Spinal cord (tissue), 10 donors: ENCODE results near the gene CTAGE1. TPM values are rescaled to one million over a fixed set of nuclear protein-coding genes. Genes with fewer than 3 reads are reported as not detected.
"Not testable (repeated sequence)": the region's sequence is repeated elsewhere in the genome, so short reads cannot be mapped to it uniquely, and the experiment has no call there.

ENCODE experiments used
- DNase-seq, 6 donors: peaks; one replicate each; pipeline versions ENCODE4 v3.0.0 to v3.0.0-alpha.2; 2013 to 2015; ENCODE audit warnings: low spot score in 6 of 6, low read depth in 4 of 6
- H3K27ac ChIP-seq: one replicate; pipeline ENCODE4 v1.5.1; 2013; ENCODE audit warnings: low read depth, low read length, control low read depth
- H3K27me3 ChIP-seq: one replicate; pipeline ENCODE4 v1.6.1; 2013; ENCODE audit warnings: low read length; ENCODE audit not compliant: control insufficient read depth, insufficient read depth
- H3K36me3 ChIP-seq: one replicate; pipeline ENCODE4 v1.6.1; 2013; ENCODE audit warnings: low read length; ENCODE audit not compliant: control insufficient read depth, insufficient read depth
- H3K4me1 ChIP-seq: one replicate; pipeline ENCODE4 v1.6.1; 2013; ENCODE audit warnings: low read length; ENCODE audit not compliant: control insufficient read depth, insufficient read depth
- H3K4me3 ChIP-seq: one replicate; pipeline ENCODE4 v1.5.1; 2013; ENCODE audit warnings: low read depth, low read length, control low read depth
- H3K9me3 ChIP-seq: one replicate; pipeline ENCODE4 v1.6.1; 2013; ENCODE audit warnings: low read length; ENCODE audit not compliant: control insufficient read depth, insufficient read depth
- WGBS: methylation state at CpG from one replicate; pipeline ENCODE4 v1.1.5; 2013; ENCODE audit warnings: missing lambda C conversion rate; ENCODE audit not compliant: insufficient coverage; 5-methylcytosine and 5-hydroxymethylcytosine counted together
- polyA plus RNA-seq, 2 donors: library from polyadenylated mRNA; unstranded; fragments of 120-200 nt; gene quantifications; one replicate each; pipeline ENCODE4 v1.2.1, GENCODE V29; 2013; ENCODE audit not compliant: insufficient read length in 2 of 2
- total RNA-seq, 2 donors: library from RNA; depleted of rRNA in 1 of 2; stranded (reverse); fragments of 120-200 nt in 1 of 2; fragments of >200 nt in 1 of 2; gene quantifications; one replicate each; pipeline versions ENCODE4 v1.2.3 to v1.2.4, GENCODE V29; 2013 to 2014
- donor health status: healthy.

The CTAGE1 gene
- total and polyA plus RNA-seq, 4 donors = not detected

DNA sequence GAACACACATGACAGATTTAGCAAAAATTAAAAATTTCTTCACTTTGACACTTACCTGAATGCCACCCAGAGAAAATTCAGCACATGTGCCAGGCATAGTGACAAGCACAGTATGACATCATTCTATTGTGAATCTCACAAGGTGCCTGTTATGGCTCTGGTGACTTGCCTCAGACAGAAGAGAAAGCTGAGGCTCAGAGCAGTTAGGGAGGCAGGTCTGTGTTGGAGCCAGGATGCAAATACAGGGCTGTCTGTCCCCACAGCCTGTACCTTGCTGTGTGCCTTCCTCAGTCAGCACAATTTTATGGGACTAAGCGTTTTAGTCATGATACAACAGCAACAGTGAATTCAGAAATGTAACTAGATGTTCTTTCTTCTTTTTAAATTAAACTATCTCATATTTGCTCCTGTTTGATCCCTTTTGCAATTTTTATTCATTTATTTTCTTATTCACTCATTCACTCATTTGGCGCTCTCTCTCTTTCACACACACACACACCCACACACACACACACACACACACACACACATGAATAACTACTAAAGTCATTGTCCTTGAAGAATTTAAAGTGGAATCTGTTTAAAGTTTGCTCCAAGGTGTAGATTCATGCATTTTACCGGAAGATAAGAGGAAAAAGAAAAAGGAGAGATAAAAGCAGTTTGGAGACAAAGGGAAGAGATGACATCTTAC lies 37.9 kb upstream of the CTAGE1 start:
- Histone ChIP-seq H3K4me1 (peaks cover 3% of the 10 kb centered on the region), H3K9me3 (no peaks in the 10 kb centered on the region), H3K4me3 (no peak overlapping the region), H3K36me3 (no peaks in the 10 kb centered on the region), H3K27ac (no peak overlapping the region), H3K27me3 (no peaks in the 10 kb centered on the region)
- no CpG with 5 or more reads among the region's 3 CpGs for WGBS
- peak in 1 of 6 donors; percentile 5 for DNase-seq

DNA sequence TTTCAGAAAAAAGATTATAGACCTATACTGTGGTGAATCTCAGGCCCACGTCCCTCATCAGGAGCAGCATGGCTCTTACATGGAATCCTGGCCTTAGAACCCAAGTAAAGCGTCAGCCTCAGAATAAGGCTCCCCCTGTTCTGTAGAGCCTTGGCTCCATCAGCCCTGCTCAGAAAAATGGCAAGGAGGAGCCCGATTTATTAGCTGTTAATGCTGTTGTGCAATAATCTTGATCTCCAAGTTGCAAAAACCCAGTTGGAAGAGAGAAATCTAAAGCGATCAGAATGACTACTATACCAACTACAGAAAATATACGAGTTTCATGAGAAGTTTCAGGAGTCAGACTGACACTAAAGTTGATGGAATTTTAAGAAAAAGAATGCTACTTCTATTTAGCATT lies 35.6 kb upstream of the CTAGE1 start:
- DNase-seq = no peak
- Histone ChIP-seq H3K36me3 (no peaks in the 10 kb centered on the region), H3K4me3 (no peak overlapping the region), H3K27me3 (no peaks in the 10 kb centered on the region), H3K4me1 (peaks cover 3% of the 10 kb centered on the region), H3K9me3 (peaks cover 2% of the 10 kb centered on the region), H3K27ac (no peak overlapping the region)
- WGBS = 81% methylated on average over 2 of the region's 5 CpGs

DNA sequence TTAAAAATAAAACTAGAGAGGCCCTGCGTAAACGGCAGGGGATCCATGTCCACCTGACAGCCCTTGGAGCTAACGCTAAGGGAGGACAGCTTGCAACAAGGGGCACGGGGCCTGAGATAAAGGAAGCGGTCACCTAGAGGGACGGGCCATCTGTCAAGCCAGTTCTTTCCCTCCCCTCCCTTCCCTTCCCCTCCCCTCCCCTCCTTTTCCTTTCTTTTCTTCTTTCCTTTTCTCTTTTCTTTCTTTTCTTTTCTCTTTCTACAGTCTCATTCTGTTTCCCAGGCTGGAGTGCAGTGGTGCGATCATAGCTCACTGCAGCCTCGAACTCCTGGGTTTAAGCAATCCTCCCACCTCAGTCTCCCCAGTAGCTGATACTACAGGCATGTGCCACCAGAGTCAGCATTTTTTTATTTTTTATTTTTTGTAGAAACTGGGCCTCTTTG lies 34.5 kb upstream of the CTAGE1 start:
- no peaks in the 10 kb centered on the region for H3K36me3 ChIP-seq
- peaks cover 3% of the 10 kb centered on the region for H3K4me1 ChIP-seq
- no peaks in the 10 kb centered on the region for H3K27me3 ChIP-seq
- WGBS = 51% methylated on average over 7 of the region's 8 CpGs
- H3K4me3 ChIP-seq = no peak overlapping the region
- no peak for DNase-seq
- H3K27ac ChIP-seq = no peak overlapping the region
- peaks cover 2% of the 10 kb centered on the region for H3K9me3 ChIP-seq

DNA sequence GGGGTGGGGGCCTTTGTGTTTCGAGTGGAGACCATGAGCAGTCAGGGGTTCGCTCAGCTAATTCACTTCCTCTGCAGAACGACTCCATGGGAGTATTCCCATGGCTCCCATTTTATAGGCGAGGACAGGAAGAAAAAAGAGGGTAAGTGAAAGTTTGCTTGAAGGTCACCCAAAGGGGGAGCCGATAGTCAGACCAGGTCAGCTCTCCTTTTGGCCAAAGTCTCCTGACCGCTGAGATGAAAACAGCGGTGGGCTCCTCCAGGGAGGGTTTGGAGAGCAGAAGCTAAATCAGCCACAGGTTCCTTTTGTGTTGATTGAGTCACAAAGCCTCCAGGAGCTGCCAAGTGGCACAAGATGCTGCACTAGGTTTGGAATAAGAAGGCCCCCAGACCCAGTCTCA lies 34.1 kb upstream of the CTAGE1 start:
- DNase-seq = no peak
- no peak overlapping the region for H3K4me3 ChIP-seq
- no peaks in the 10 kb centered on the region for H3K36me3 ChIP-seq
- WGBS = 33% methylated on average over 3 of the region's 7 CpGs
- no peaks in the 10 kb centered on the region for H3K27me3 ChIP-seq
- H3K27ac ChIP-seq = no peak overlapping the region
- peaks cover 3% of the 10 kb centered on the region for H3K4me1 ChIP-seq
- peaks cover 2% of the 10 kb centered on the region for H3K9me3 ChIP-seq

DNA sequence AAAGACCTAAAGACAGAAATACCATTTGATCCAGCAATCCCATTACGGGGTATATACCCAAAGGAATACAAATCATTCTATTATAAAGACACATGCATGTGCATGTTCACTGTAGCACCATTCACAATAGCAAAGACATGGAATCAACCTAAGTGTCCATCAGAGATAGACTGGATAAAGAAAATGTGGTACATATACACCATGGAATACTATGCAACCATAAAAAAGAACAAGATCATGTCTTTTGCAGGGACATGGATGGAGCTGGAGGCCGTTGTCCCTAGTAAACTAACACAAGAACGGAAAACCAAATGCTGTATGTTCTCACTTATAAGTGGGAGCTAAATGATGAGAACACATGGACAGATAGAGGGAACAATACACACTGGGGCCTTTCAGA lies 33.1 kb upstream of the CTAGE1 start:
- not testable (repeated sequence) for H3K9me3 ChIP-seq, H3K4me3 ChIP-seq, H3K36me3 ChIP-seq, H3K27me3 ChIP-seq, H3K4me1 ChIP-seq, DNase-seq, H3K27ac ChIP-seq
- WGBS = 100% methylated on average over 2 of the region's 3 CpGs

DNA sequence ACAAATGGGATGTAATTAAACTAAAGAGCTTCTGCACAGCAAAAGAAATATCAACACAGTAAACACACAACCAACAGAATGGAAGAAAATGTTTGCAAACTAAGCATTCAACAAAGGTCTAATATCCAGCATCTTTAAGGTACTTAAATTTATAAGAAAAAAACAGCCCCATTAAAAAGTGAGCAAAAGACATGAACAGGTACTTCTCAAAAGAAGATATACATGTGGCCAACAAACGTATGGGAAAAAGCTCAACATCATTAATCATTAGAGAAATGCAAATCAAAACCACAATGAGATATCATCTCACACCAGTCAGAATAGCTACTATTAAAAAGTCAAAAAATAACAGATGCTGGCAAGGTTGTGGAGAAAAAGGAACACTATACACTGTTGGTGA lies 32.6 kb upstream of the CTAGE1 start:
- H3K27ac ChIP-seq, H3K4me3 ChIP-seq, H3K4me1 ChIP-seq, H3K36me3 ChIP-seq, H3K27me3 ChIP-seq, DNase-seq, H3K9me3 ChIP-seq: not testable (repeated sequence)
- WGBS = no CpG with 5 or more reads among the region's 1 CpG

DNA sequence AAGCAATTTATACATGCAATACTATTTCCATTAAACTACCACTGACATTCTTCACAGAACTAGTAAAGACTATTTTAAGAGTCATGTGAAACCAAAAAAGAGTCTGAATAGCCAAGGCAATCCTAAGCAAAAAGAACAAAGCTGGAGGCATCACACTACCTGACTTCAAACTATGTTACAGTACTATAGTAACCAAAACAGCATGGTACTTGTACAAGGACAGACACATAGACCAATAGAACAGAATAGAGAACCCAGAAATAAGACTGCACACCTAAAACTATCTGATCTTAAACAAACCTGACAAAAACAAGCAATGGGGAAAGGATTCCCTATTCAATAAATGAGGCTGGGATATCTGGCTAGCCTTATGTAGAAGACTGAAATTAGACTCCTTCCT lies 32.0 kb upstream of the CTAGE1 start:
- H3K4me1 ChIP-seq, H3K4me3 ChIP-seq, DNase-seq, H3K27me3 ChIP-seq, H3K27ac ChIP-seq, H3K9me3 ChIP-seq, H3K36me3 ChIP-seq: not testable (repeated sequence)

DNA sequence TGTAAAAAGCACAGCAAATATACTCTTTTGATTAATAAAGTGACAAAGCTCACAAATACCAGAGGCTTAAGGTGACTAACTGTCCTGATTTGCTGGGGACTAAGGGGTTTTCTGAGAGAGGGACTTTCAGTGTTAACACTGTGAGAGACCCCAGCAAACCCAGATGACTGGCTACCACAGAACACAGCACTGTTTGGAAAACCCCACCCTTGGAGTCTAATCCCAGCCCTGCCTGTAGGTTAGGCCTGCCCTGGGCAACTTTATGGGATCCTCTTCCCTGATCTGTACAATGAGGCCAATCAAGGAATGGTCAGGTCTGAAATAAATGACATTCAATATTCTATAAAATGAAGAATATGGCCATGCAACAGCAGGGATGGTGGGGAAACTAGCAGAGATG lies 30.5 kb upstream of the CTAGE1 start:
- Histone ChIP-seq H3K4me1 (peaks cover 3% of the 10 kb centered on the region), H3K9me3 (peaks cover 2% of the 10 kb centered on the region), H3K36me3 (no peaks in the 10 kb centered on the region), H3K27ac (no peak overlapping the region), H3K4me3 (no peak overlapping the region), H3K27me3 (no peaks in the 10 kb centered on the region)
- DNase-seq = no peak

DNA sequence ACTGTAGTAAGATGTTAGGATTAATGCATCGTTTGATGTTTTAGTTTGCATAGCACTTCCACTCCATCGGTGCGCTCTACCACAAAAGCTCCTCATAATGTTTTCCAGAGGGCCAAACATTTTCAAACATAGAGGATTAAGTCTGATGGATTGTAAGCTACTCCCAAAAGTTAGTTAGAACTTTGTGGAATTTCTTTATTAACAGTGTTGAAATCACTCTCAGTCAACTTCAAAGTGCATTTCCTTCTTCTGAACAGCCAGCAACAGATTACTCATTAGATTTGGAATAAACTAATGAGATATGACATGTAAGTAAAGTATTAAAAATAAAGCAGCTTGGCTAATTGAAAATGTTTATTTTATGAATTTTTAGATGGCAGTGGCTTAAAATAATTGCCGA lies 30.1 kb upstream of the CTAGE1 start:
- Histone ChIP-seq H3K27me3 (no peaks in the 10 kb centered on the region), H3K4me1 (peaks cover 3% of the 10 kb centered on the region), H3K27ac (no peak overlapping the region), H3K9me3 (peaks cover 2% of the 10 kb centered on the region), H3K4me3 (no peak overlapping the region), H3K36me3 (no peaks in the 10 kb centered on the region)
- no peak for DNase-seq
- no CpG with 5 or more reads among the region's 4 CpGs for WGBS

DNA sequence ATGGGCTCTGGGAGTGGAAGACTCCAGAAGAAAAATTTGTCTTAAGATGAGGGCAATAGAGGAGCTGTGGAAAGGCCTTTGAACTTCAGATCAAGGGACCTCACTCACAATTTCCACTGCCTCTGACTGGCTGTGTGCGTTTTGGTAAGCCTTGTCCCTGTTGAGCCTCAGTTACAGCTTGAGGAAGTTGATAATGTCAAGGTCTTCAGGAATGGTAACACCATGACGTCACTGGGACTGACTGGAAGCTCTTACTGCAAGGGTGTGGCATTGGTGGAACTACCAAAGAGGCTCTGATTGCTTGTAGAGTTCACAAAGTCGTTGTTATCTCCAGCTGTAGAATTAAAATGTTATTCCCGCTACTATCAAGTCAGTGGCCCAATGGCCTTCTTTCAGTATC lies 29.2 kb upstream of the CTAGE1 start:
- DNase-seq = no peak
- WGBS = 50% methylated on average over 2 of the region's 4 CpGs

More for the DNA sequence above, 29.2 kb upstream of the CTAGE1 start:
- peaks cover 2% of the 10 kb centered on the region for H3K9me3 ChIP-seq
- H3K27me3 ChIP-seq = no peaks in the 10 kb centered on the region
- no peaks in the 10 kb centered on the region for H3K36me3 ChIP-seq
- peaks cover under 1% of the 10 kb centered on the region for H3K4me1 ChIP-seq
- no peak overlapping the region for H3K4me3 ChIP-seq
- no peak overlapping the region for H3K27ac ChIP-seq
